MCF 10A (cell line): ENCODE data around the gene BRAT1. TPM values are rescaled to one million over a fixed set of nuclear protein-coding genes. Genes with fewer than 3 reads are reported as not detected.

Experiments used
- BruUV-seq: library from RNA; stranded (reverse); fragments of 400-500 nt; replicated peaks from 2 replicates; lab custom pipeline; 2021; lab: Mats Ljungman, UMichigan
- CTCF ChIA-PET: fragments of 300-600 bp; sonication (Branson Sonifier 250); formaldehyde crosslinking; extraction: SDS; loops from one replicate; lab custom pipeline; 2021; ENCODE audit warnings: antibody characterized with exemption, inconsistent platforms; lab: Yijun Ruan, JAX
- POLR2A ChIA-PET: fragments of 300-600, 350-650 bp; sonication (Branson Sonifier 250); formaldehyde crosslinking; extraction: SDS; loops from one replicate; lab custom pipeline; 2020; ENCODE audit warnings: antibody characterized with exemption, inconsistent platforms; lab: Yijun Ruan, JAX
- DNase-seq: peaks from one replicate; pipeline ENCODE4 v3.0.0-alpha.2; 2018; ENCODE audit not compliant: unreplicated experiment
- H3K27ac Mint-ChIP-seq: one replicate; pipeline ENCODE4 v1.8.0; 2022; ENCODE audit warnings: mild to moderate bottlenecking, low read depth, mixed read lengths; ENCODE audit not compliant: unreplicated experiment
- H3K27me3 Mint-ChIP-seq: one replicate; pipeline ENCODE4 v1.8.0; 2022; ENCODE audit warnings: mixed read lengths; ENCODE audit not compliant: insufficient read depth, unreplicated experiment
- H3K36me3 Mint-ChIP-seq: one replicate; pipeline ENCODE4 v1.8.0; 2022; ENCODE audit warnings: mild to moderate bottlenecking, moderate library complexity, mixed read lengths; ENCODE audit not compliant: insufficient read depth, unreplicated experiment
- H3K4me1 Mint-ChIP-seq: one replicate; pipeline ENCODE4 v1.8.0; 2022; ENCODE audit warnings: mixed read lengths; ENCODE audit not compliant: insufficient read depth, unreplicated experiment
- H3K4me3 Mint-ChIP-seq: one replicate; pipeline ENCODE4 v1.8.0; 2022; ENCODE audit warnings: mild to moderate bottlenecking, moderate library complexity, mixed read lengths; ENCODE audit not compliant: unreplicated experiment
- H3K9me3 Mint-ChIP-seq: one replicate; pipeline ENCODE4 v1.8.0; 2022; ENCODE audit warnings: mixed read lengths; ENCODE audit not compliant: unreplicated experiment
- CTCF ChIP-seq: fragments of 200-600 bp; IDR thresholded peaks from one replicate; pipeline ENCODE4 v1.8.0; 2022; ENCODE audit warnings: antibody characterized with exemption, mild to moderate bottlenecking; ENCODE audit not compliant: unreplicated experiment
- intact Hi-C: fragments of 100-400 bp; cut with micrococcal nuclease; formaldehyde crosslinking; loops from 2 replicates; pipeline ENCODE4 v1.14.1; 2022
- total RNA-seq: library from RNA; stranded (reverse); gene quantifications from 2 replicates; pipeline ENCODE4 v1.2.3, GENCODE V29; 2022

The BRAT1 gene
- total RNA-seq, 1 experiment from 2014 or later: 18.0 TPM

DNA sequence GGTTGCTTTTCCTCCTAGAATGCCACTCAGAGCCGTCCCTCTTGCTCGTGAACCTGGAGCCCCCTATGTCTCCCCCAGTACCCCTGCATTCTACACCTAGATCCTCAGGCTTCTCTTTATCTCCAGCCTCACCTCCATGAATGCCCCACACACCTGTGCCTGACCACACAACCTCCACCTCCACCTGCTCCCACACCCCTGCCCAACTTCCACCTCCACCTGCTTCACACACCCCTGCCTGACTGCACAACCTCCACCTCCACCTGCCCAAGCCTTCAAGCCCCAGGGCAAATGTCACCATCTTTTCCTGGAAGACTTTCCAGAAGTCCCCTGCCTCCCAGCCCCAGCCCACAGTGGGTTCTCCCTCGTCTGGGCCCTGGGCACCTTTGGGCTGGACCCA lies 42.6 kb downstream of the BRAT1 start:
- H3K27me3 Mint-ChIP-seq: no peaks in the 10 kb centered on the region

DNA sequence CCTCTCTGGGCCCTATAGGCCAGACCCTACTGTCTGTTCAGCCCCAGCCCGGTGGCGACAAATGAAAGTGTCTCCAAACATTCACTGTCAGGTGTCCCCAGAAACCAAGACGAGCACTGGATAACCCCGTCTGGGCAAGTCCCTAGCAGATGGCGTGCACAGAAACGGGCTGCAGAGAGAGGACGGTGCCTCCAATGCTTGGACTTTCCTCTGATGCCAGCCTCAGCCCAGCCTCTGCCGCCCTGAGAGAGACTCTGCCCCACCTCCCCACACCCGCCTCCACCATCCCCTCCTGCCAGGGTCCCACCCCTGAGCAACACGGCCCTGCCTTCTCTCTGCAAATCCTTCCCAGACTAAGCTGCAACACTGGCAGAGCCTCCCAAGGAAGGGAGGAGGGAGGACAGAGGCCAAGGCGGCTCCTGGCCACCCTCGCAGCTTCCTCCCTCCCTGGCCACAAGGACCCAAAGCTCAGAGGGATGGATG lies 43.1 kb downstream of the BRAT1 start:
- Mint-ChIP-seq H3K4me1 (peaks cover 9% of the 10 kb centered on the region), H3K4me3 (no peak overlapping the region), H3K36me3 (no peaks in the 10 kb centered on the region), H3K27me3 (no peaks in the 10 kb centered on the region), H3K9me3 (no peaks in the 10 kb centered on the region), H3K27ac (no peak overlapping the region)
- CTCF ChIA-PET: interaction anchor here (0.6 kb wide), 1 partner anchor 60 kb away, joined by 3 read pairs; no protein-coding TSS in a partner anchor
- no TSS peak for BruUV-seq
- intact Hi-C loops: no loop called here
- DNase-seq: no peak
- no peak for TF ChIP-seq CTCF
- POLR2A ChIA-PET: no interaction called here

More for the DNA sequence above, 42.6 kb downstream of the BRAT1 start:
- intact Hi-C loops: no loop called here
- ChIA-PET POLR2A (no interaction called here), CTCF (interaction anchor here (0.6 kb wide), 1 partner anchor 60 kb away, joined by 3 read pairs; no protein-coding TSS in a partner anchor)
- peaks cover 9% of the 10 kb centered on the region for H3K4me1 Mint-ChIP-seq
- H3K27ac Mint-ChIP-seq: no peak overlapping the region
- no peak overlapping the region for H3K4me3 Mint-ChIP-seq
- no peak for TF ChIP-seq CTCF
- H3K9me3 Mint-ChIP-seq: no peaks in the 10 kb centered on the region
- DNase-seq: no peak
- no peaks in the 10 kb centered on the region for H3K36me3 Mint-ChIP-seq
- no TSS peak for BruUV-seq

GRCh38 chr7:2511769-2512168 lies 43.6 kb downstream of the BRAT1 start:
- intact Hi-C loops: no loop called here
- ChIA-PET POLR2A (no interaction called here), CTCF (no interaction called here)
- no peak for TF ChIP-seq CTCF
- Mint-ChIP-seq H3K27ac (no peak overlapping the region), H3K4me1 (peaks cover 9% of the 10 kb centered on the region), H3K36me3 (no peaks in the 10 kb centered on the region), H3K27me3 (no peaks in the 10 kb centered on the region), H3K9me3 (no peaks in the 10 kb centered on the region), H3K4me3 (no peak overlapping the region)
- no TSS peak for BruUV-seq
- DNase-seq: no peak

- Mint-ChIP-seq H3K27me3 (no peaks in the 10 kb centered on the region), H3K4me3 (no peak overlapping the region), H3K36me3 (no peaks in the 10 kb centered on the region), H3K9me3 (no peaks in the 10 kb centered on the region), H3K27ac (no peak overlapping the region), H3K4me1 (peaks cover 9% of the 10 kb centered on the region)
- no peak for DNase-seq
- intact Hi-C loops: no loop called here
- POLR2A ChIA-PET: interaction anchor here (0.6 to 1.2 kb wide), 2 partner anchors 45 to 109 kb away, joined by 3 to 5 read pairs; partner anchors contain the start of gene BRAT1
- CTCF ChIA-PET: no interaction called here
- no TSS peak for BruUV-seq
- TF ChIP-seq CTCF: no peak
Measured at GRCh38 chr7:2510909-2511768, 44.2 kb downstream of the BRAT1 start.
